ENCODE results near the gene ANKRD44.

- TF ChIP-seq POLR2AphosphoS5 (IDR thresholded peaks at IDR 0.05; ENCODE audit: low read depth, low read length) (no peak), SIN3A (IDR thresholded peaks at IDR 0.05; ENCODE audit: borderline replicate concordance, insufficient read depth, low read length) (no peak)
- TF ChIP-seq, protein P1, sequence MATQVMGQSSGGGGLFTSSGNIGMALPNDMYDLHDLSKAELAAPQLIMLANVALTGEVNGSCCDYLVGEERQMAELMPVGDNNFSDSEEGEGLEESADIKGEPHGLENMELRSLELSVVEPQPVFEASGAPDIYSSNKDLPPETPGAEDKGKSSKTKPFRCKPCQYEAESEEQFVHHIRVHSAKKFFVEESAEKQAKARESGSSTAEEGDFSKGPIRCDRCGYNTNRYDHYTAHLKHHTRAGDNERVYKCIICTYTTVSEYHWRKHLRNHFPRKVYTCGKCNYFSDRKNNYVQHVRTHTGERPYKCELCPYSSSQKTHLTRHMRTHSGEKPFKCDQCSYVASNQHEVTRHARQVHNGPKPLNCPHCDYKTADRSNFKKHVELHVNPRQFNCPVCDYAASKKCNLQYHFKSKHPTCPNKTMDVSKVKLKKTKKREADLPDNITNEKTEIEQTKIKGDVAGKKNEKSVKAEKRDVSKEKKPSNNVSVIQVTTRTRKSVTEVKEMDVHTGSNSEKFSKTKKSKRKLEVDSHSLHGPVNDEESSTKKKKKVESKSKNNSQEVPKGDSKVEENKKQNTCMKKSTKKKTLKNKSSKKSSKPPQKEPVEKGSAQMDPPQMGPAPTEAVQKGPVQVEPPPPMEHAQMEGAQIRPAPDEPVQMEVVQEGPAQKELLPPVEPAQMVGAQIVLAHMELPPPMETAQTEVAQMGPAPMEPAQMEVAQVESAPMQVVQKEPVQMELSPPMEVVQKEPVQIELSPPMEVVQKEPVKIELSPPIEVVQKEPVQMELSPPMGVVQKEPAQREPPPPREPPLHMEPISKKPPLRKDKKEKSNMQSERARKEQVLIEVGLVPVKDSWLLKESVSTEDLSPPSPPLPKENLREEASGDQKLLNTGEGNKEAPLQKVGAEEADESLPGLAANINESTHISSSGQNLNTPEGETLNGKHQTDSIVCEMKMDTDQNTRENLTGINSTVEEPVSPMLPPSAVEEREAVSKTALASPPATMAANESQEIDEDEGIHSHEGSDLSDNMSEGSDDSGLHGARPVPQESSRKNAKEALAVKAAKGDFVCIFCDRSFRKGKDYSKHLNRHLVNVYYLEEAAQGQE (IDR thresholded peaks at IDR 0.05; ENCODE audit: insufficient read depth in 1 of 2, low read depth in 2 of 2, low read length in 2 of 2), result no peak
Measured at GRCh38 chr2:197190100-197190432, 120.5 kb downstream of the ANKRD44 start.

Measured in PFSK-1 (cell line).